ENCODE results near the gene RASA3. TPM values are rescaled to one million over a fixed set of nuclear protein-coding genes. Genes with fewer than 3 reads are reported as not detected.
"Not testable (repeated sequence)": the region's sequence is repeated elsewhere in the genome, so short reads cannot be mapped to it uniquely, and the experiment has no call there.

RASA3 gene
- total RNA-seq, 3 donors from 2014 or later = 7.9 to 19.0 (median 8.4) TPM

DNA sequence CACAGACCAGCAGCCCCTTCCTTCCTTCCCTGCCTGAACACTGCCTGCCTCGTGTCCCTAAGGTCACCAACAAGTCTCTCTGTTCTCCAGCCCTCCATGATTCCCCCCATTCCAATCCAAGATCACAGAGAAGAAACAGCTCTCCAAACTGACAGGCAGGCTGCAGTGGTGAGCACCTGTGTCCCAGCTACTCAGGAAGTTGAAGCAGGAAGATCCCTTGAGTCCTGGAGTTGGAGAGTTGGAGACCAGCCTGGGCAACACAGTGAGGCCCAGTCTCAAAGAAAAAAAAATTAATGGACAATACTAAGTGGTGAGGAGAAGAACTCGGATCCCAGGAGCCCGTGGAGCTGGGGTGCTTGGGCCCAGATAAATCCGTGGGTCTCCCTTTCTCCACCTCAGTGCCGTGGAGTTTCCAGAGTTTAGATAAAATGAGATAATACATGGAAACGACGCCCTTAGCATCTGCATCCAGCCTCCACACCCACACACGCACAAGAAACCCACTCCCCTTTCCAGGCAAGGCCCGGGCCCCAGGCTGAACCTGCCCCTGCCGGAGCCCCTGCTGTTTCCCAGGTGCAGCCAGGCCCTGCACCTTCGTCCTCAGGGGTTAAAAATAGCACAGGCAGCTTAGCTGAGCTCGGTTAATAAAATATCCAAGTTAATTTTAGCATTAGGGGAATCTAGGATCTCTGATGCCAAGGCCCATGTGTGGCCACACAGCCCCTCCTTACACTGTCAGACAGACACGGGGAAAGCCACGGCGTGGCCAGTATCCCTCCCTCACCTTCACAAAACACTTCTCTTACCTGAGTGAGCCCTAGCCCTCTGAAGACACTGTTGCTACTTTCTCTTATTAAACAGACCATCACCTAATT lies 4.7 kb downstream of the RASA3 start:
- no peak for TF ChIP-seq CTCF (IDR thresholded peaks at IDR 0.05)
- H3K4me1 ChIP-seq (ENCODE audit: low read depth) = peaks cover 16% of the 10 kb centered on the region
- intact Hi-C loops (cut with DNase I, micrococcal nuclease) = no loop called here

DNA sequence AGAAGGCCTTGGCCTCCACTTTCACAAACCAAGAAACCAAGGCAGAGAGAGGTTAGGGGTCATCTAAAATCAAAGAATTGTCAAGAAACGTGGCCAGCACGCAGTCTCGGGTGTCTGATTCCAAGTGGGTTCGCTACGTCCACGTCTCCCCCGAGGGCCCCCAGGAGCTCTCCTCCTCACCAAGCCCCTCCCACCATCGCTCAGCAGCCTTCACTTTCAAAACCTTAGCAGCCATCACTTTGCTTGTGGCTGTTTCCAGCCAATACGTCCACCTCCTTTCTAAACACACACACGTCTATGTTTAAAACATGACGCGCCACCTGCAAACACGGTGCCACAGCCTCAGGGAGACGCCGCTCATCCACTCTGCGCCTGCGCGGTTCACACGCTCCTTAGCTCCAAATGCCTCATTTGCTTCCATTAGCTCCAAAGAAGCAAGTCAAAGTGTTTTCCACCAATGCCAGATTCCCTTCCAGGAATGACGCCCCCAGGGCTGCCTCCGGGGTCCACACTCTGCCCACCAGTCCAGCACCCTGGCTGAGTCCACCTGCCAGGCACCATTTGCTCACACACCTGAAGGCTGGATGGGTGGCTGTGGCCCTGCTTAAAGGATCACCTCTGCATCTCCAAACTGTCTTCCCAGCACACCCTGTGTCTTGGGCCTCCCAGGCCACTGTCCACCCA lies 5.5 kb downstream of the RASA3 start:
- Histone ChIP-seq H3K9me3 (no peaks in the 10 kb centered on the region), H3K4me1 (ENCODE audit: low read depth) (peaks cover 16% of the 10 kb centered on the region), H3K4me3 (no peak overlapping the region), H3K36me3 (ENCODE audit: low read depth) (no peaks in the 10 kb centered on the region)
- no peak for TF ChIP-seq CTCF (IDR thresholded peaks at IDR 0.05)
- DNase-seq (peak in 1 of 3 donors; percentile 39), ATAC-seq (no peak)
- intact Hi-C loops (cut with DNase I, micrococcal nuclease) = no loop called here

More for the DNA sequence above, 4.7 kb downstream of the RASA3 start:
- DNase-seq (peak in 1 of 3 donors; percentile 49), ATAC-seq (no peak)
- no peaks in the 10 kb centered on the region for H3K36me3 ChIP-seq (ENCODE audit: low read depth)
- H3K9me3 ChIP-seq = no peaks in the 10 kb centered on the region
- no peak overlapping the region for H3K4me3 ChIP-seq

- H3K4me1 ChIP-seq (ENCODE audit: low read depth) = peaks cover 19% of the 10 kb centered on the region
- intact Hi-C loops (cut with DNase I, micrococcal nuclease); H3K4me3 ChIP-seq; ATAC-seq; H3K36me3 ChIP-seq (ENCODE audit: low read depth); H3K9me3 ChIP-seq: not testable (repeated sequence)
- DNase-seq = peak in 1 of 3 donors; percentile 49
These were observed 6.3 kb downstream of the RASA3 start for GRCh38 chr13:114126086-114126485.

DNA sequence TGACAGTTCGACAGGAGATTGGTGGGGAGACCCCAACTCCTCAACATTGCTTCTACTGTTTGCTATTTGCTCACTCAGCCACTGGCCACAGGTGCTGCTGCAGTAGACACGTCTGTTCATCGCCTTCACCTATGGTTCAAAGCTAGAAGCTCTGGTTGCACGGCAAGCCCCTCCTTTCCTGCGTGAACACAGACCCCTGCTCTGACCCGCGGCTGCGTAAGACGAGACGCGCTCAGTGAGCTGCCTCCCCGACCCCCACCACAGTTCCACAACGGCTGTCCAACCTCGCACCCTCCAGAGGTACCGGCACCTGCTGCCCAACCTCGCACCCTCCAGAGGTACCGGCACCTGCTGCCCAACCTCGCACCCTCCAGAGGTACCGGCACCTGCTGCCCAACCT lies 6.8 kb downstream of the RASA3 start:
- ATAC-seq (no peak), DNase-seq (peak in 1 of 3 donors; percentile 47)
- intact Hi-C loops (cut with DNase I, micrococcal nuclease) = no loop called here
- no peaks in the 10 kb centered on the region for H3K9me3 ChIP-seq
- TF ChIP-seq CTCF (IDR thresholded peaks at IDR 0.05) = no peak
- no peaks in the 10 kb centered on the region for H3K36me3 ChIP-seq (ENCODE audit: low read depth)
- peaks cover 19% of the 10 kb centered on the region for H3K4me1 ChIP-seq (ENCODE audit: low read depth)
- no peak overlapping the region for H3K4me3 ChIP-seq

GRCh38 chr13:114124921-114125320 lies 7.5 kb downstream of the RASA3 start:
- peaks cover 13% of the 10 kb centered on the region for H3K4me1 ChIP-seq (ENCODE audit: low read depth)
- ATAC-seq = peak; percentile 2
- intact Hi-C loops (cut with DNase I, micrococcal nuclease) = no loop called here

More at GRCh38 chr13:114124921-114125320, 7.5 kb downstream of the RASA3 start:
- Histone ChIP-seq H3K4me3 (no peak overlapping the region), H3K9me3 (no peaks in the 10 kb centered on the region), H3K36me3 (ENCODE audit: low read depth) (no peaks in the 10 kb centered on the region)
- no peak for TF ChIP-seq CTCF (IDR thresholded peaks at IDR 0.05)
- DNase-seq = no peak

All from mucosa of descending colon (tissue), 3 donors.